ENCODE results near the gene GPR37L1. TPM values are rescaled to one million over a fixed set of nuclear protein-coding genes. Genes with fewer than 3 reads are reported as not detected.
"Not testable (repeated sequence)": the region's sequence is repeated elsewhere in the genome, so short reads cannot be mapped to it uniquely, and the experiment has no call there.

GPR37L1 gene
- polyA plus RNA-seq, 1 experiment, result not detected

DNA sequence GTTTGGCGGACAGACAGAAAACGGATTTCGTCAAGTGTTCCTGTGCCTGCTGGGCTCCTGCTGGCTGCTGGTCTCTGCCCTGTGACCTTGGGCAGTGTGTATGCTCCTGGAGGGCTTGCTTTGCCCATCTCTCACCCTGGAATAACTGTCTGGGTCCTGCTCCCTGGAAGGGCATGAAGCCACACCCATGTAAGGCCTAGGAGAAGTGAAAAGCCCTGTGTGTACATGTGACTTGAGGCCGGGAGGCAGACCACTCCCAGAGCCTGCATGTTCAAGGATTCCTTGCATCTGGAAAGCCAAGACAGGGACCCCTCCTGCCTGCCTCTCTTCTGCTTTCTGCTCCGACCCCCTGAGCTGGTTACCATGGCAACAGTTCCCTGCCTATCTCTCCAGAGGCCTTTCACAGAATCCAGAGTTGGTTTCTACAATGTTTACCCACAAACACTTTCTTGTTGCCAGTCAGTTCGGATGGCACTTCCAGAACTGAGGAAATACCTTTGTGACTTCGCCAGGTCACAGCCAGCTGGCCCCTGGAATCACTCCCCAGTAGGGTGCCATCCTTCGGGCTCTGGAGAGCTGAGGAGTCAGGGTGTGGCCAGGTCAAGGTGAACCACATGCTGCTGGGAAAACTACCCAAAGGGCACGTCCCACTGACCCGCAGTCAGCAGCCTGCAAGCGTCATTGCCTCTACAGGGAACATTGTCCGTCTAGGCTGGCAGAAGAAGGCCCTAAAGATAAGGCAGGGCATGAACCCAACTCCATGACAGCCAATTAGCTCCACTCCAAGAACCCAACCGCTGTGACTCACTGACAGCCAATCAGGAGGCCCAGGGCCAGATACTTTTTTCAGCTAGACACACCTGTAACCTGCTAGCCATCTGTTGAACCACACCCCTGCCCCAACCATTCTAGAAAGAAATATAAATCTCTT, 14.7 kb upstream of the GPR37L1 start:
- ChIA-PET CTCF (interaction anchor here (0.8 to 1.8 kb wide), 3 partner anchors 10 to 28 kb away, joined by 3 to 6 read pairs (median 3); no protein-coding TSS in a partner anchor), POLR2A (no interaction called here)
- Histone ChIP-seq H3K4me3 (ENCODE audit: low read depth, low read length) (no peak overlapping the region), H3K27me3 (ENCODE audit: control insufficient read depth, insufficient read depth, low read length) (no peaks in the 10 kb centered on the region), H3K27ac (ENCODE audit: low read depth, low read length) (no peak overlapping the region), H3K9me3 (ENCODE audit: control insufficient read depth, insufficient read depth, low read length) (no peaks in the 10 kb centered on the region)
- DNase-seq (ENCODE audit: low read depth, low spot score), result no peak
- TF ChIP-seq CTCF (IDR thresholded peaks at IDR 0.05; ENCODE audit: low read depth, low read length), result no peak

DNA sequence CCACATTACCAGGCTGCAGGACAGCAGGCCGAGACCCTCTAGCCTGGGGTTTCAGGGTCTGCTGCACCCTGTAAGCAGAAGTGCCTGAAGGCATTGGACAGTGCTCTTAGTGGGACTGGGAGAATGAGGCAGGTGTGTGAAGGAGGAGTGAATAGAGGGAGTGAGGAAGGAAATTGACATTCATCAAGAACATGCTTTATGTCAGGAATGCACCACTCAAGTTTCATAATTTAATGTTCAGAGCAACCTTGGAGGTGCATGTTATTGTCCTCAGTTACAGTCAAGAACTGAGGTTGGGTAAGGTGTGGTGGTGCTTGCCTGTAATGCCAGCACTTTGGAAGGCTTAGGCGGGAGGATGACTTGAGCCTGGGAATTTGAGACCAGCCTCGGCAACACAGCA, 11.7 kb upstream of the GPR37L1 start:
- Histone ChIP-seq H3K27ac (ENCODE audit: low read depth, low read length) (no peak overlapping the region), H3K4me3 (ENCODE audit: low read depth, low read length) (no peak overlapping the region), H3K27me3 (ENCODE audit: control insufficient read depth, insufficient read depth, low read length) (peaks cover 7% of the 10 kb centered on the region), H3K9me3 (ENCODE audit: control insufficient read depth, insufficient read depth, low read length) (no peaks in the 10 kb centered on the region)
- no peak for DNase-seq (ENCODE audit: low read depth, low spot score)
- TF ChIP-seq CTCF (IDR thresholded peaks at IDR 0.05; ENCODE audit: low read depth, low read length), result no peak
- ChIA-PET POLR2A (no interaction called here), CTCF (no interaction called here)

GRCh38 chr1:202111589-202111988, 11.1 kb upstream of the GPR37L1 start:
- CTCF ChIA-PET, result not testable (repeated sequence)

DNA sequence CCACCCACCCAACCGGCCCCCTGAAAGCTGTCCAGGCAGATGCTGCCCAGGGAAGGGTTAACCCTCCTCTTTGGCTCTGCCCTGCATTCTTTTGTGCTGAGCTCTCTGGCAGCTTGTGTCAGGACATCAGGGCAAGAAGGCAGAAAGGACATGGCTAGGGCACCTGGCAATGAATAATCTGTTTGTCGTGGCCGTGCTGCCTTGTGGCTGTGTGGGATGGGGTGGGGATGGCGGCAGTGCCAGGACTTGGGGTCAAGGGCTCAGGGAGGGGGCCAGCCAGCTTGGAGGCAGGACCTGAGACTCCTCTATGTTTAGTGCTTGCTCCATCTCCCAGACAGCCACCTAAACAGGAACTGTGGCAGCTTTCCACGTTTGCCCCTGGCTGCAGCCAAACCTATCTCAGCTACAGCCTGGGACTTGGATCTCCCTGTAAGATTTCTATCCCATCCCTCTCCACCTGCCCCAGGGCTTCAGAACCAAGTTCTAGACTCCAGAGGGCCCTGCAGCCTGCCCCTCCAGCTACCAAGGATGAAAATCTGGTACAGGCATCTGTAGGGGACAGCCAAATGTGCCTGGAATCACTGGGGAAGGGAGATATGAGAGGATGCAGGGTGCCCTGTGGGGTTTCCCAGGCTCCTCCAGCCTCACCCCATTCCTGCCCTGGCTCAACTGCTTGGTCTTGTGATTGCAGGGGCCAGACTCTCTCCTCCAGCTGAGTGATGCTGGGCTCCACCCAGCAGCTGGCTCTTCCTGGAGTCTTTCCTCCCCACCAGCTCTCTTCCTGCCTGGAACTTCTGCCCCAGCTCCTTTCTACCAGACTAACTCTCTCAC, 9.6 kb upstream of the GPR37L1 start:
- DNase-seq (ENCODE audit: low read depth, low spot score), result no peak
- ChIA-PET CTCF (interaction anchor here (0.6 to 4.0 kb wide), 6 partner anchors 10 to 595 kb away, joined by 3 to 23 read pairs (median 4); no protein-coding TSS in a partner anchor), POLR2A (interaction anchor here (0.5 to 1.2 kb wide), 3 partner anchors 12 to 91 kb away, joined by 3 to 7 read pairs (median 3); no protein-coding TSS in a partner anchor)
- Histone ChIP-seq H3K27me3 (ENCODE audit: control insufficient read depth, insufficient read depth, low read length) (peaks cover 7% of the 10 kb centered on the region), H3K27ac (ENCODE audit: low read depth, low read length) (no peak overlapping the region), H3K4me3 (ENCODE audit: low read depth, low read length) (no peak overlapping the region), H3K9me3 (ENCODE audit: control insufficient read depth, insufficient read depth, low read length) (no peaks in the 10 kb centered on the region)
- TF ChIP-seq CTCF (IDR thresholded peaks at IDR 0.05; ENCODE audit: low read depth, low read length), result no peak

More at GRCh38 chr1:202111589-202111988, 11.1 kb upstream of the GPR37L1 start:
- POLR2A ChIA-PET; DNase-seq (ENCODE audit: low read depth, low spot score); H3K9me3 ChIP-seq (ENCODE audit: control insufficient read depth, insufficient read depth, low read length); H3K27me3 ChIP-seq (ENCODE audit: control insufficient read depth, insufficient read depth, low read length); H3K4me3 ChIP-seq (ENCODE audit: low read depth, low read length); H3K27ac ChIP-seq (ENCODE audit: low read depth, low read length): not testable (repeated sequence)

DNA sequence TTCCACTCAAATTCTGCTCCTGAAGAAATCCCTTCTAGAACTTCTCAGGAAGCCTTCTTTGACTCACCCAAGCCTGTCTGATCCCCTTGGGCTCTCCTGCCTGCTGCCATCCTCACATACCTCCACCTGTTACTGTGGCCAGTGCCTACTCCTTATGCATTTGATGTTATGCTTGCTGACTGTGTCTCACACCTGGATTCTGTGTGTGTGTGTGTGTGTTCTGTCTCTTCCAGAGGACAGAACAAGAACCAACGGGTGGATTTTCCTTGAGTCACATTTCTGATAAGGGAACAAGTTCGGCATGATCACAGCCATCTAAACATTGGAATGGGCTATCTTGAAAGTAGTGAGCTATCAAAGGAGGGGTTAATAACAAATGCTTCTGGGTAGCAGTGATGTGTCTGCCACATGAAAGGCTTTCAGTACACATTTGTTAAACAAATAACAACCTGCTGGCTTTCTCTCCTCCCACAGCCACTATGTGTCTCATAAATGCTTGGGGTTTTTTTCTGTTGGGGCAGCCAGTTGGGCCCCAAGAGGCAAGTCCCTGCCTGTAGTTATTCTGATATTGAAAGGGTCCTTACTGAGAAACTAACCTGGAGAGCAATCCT, 8.9 kb upstream of the GPR37L1 start:
- H3K27ac ChIP-seq (ENCODE audit: low read depth, low read length), result no peak overlapping the region
- no peak for TF ChIP-seq CTCF (IDR thresholded peaks at IDR 0.05; ENCODE audit: low read depth, low read length)
- CTCF ChIA-PET, result interaction anchor here (0.6 to 4.0 kb wide), 6 partner anchors 10 to 596 kb away, joined by 3 to 23 read pairs (median 4); partner anchors contain the start of gene ELF3
- H3K27me3 ChIP-seq (ENCODE audit: control insufficient read depth, insufficient read depth, low read length), result peaks cover 7% of the 10 kb centered on the region
- H3K9me3 ChIP-seq (ENCODE audit: control insufficient read depth, insufficient read depth, low read length), result no peaks in the 10 kb centered on the region
- no peak overlapping the region for H3K4me3 ChIP-seq (ENCODE audit: low read depth, low read length)
- DNase-seq (ENCODE audit: low read depth, low spot score), result no peak
- POLR2A ChIA-PET, result interaction anchor here (0.7 to 1.2 kb wide), 3 partner anchors 11 to 408 kb away, joined by 3 to 5 read pairs (median 3); no protein-coding TSS in a partner anchor

Measured in AG04450 (cell line).